ENCODE results near the gene MYL6. TPM values are rescaled to one million over a fixed set of nuclear protein-coding genes. Genes with fewer than 3 reads are reported as not detected.
"Not testable (repeated sequence)": the region's sequence is repeated elsewhere in the genome, so short reads cannot be mapped to it uniquely, and the experiment has no call there.

Gene MYL6
- total RNA-seq, 6 experiments from 2014 or later, result 409 to 644 (median 490) TPM

GRCh38 chr12:56193025-56193578, 34.9 kb downstream of the MYL6 start:
- H3K27me3 ChIP-seq, result no peaks in the 10 kb centered on the region
- DNase-seq (peak in 2 of 3 donors; percentile 46 to 82), ATAC-seq (peak; percentile 43 to 48 (median 45))
- H3K27ac ChIP-seq, result no peak overlapping the region
- TF ChIP-seq, protein P1, sequence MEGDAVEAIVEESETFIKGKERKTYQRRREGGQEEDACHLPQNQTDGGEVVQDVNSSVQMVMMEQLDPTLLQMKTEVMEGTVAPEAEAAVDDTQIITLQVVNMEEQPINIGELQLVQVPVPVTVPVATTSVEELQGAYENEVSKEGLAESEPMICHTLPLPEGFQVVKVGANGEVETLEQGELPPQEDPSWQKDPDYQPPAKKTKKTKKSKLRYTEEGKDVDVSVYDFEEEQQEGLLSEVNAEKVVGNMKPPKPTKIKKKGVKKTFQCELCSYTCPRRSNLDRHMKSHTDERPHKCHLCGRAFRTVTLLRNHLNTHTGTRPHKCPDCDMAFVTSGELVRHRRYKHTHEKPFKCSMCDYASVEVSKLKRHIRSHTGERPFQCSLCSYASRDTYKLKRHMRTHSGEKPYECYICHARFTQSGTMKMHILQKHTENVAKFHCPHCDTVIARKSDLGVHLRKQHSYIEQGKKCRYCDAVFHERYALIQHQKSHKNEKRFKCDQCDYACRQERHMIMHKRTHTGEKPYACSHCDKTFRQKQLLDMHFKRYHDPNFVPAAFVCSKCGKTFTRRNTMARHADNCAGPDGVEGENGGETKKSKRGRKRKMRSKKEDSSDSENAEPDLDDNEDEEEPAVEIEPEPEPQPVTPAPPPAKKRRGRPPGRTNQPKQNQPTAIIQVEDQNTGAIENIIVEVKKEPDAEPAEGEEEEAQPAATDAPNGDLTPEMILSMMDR (IDR thresholded peaks at IDR 0.05), result peak; percentile 83 to 89 (median 86)
- no peak for TF ChIP-seq POLR2A (IDR thresholded peaks at IDR 0.05)
- no peak overlapping the region for H3K4me3 ChIP-seq
- H3K9me3 ChIP-seq, result no peaks in the 10 kb centered on the region
- intact Hi-C loops (cut with DNase I), result no loop called here
- WGBS (ENCODE audit: insufficient coverage, low coverage, low lambda C conversion rate, missing lambda C conversion rate), result 11% methylated on average over 1 of the region's 1 CpG
- H3K4me1 ChIP-seq, result peaks cover 0 to 10% (median 3%) of the 10 kb centered on the region in 4 donors
- no peaks in the 10 kb centered on the region for H3K36me3 ChIP-seq

DNA sequence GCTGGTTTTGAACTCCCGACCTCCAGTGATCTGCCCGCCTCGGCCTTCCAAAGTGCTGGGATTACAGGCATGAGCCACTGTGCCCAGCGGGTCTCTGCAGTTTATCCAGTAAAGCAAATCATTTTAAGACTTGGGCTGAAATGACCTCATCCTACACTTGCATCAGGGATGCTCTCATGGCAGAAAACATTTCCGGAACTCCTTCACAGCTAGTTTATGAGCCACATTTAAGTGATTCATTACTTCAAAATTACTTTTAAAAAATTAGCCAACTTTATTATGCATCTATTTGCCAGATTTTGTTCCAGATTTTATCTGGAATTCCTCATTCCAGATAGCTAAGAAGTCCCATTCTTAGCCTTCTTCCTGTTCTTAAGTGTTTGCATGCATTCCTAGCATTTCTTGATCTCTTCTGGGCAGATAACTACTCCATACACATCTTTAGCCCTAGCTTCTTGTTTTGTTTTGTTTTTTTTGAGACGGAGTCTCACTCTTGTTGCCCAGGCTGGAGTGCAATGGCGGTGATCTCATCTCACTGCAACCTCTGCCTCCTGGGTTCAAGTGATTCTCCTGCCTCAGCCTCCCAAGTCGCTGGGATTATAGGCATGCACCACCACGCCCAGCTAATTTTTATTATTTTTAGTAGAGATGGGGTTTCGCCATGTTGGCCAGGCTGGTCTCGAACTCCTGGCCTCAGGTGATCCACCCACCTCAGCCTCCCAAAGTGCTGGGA, 38.8 kb downstream of the MYL6 start:
- H3K9me3 ChIP-seq; H3K4me3 ChIP-seq; intact Hi-C loops (cut with DNase I); H3K27me3 ChIP-seq; DNase-seq; H3K36me3 ChIP-seq; H3K27ac ChIP-seq; H3K4me1 ChIP-seq: not testable (repeated sequence)
- WGBS (ENCODE audit: insufficient coverage, low coverage, low lambda C conversion rate, missing lambda C conversion rate), result 67% methylated on average over 11 of the region's 11 CpGs
- ATAC-seq, result peak in 3 of 4 donors; percentile 22 to 55 (median 29)

DNA sequence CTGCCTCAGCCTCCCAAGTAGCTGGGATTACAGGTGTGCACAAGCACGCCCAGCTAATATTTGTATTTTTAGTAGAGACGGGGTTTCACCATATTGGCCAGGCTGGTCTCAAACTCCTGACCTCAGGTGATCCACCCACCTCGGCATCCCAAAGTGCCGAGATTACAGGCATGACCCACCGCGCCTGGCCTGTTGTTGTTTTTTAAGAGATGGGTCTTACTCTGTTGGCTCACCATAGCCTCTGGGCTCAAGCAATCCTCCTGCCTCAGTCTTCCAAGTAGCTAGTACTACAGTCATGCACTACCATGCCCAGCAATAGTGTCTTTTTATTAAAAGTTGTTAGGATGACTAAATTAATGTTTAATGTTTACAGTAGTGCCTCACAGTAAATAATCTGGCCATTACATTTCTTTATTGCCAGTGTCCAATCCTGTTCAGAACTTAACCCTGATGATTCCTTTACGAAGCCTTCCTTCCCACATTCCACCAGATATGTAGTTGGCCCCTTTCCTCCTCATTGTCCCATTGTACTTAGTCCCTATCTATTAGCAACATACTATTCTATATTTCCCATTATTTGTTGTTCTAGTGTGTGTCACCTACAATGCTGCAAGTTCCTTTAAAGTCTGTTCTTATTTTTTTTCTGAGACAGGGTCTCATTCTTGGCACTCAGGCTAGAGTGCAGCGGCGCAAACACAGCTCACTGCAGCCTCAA, 39.9 kb downstream of the MYL6 start:
- H3K4me3 ChIP-seq, result no peak overlapping the region
- intact Hi-C loops (cut with DNase I), result no loop called here
- H3K36me3 ChIP-seq, result no peaks in the 10 kb centered on the region
- no peak for TF ChIP-seq POLR2A (IDR thresholded peaks at IDR 0.05)
- TF ChIP-seq, protein P1 (IDR thresholded peaks at IDR 0.05), result no peak
- DNase-seq, result no peak
- no peaks in the 10 kb centered on the region for H3K9me3 ChIP-seq
- ATAC-seq, result no peak
- no peaks in the 10 kb centered on the region for H3K27me3 ChIP-seq
- H3K27ac ChIP-seq, result no peak overlapping the region
- 90% methylated on average over 3 of the region's 9 CpGs for WGBS (ENCODE audit: insufficient coverage, low coverage, low lambda C conversion rate, missing lambda C conversion rate)
- peaks cover 0 to 7% (median 0%) of the 10 kb centered on the region in 4 donors for H3K4me1 ChIP-seq

GRCh38 chr12:56198836-56199235, 40.7 kb downstream of the MYL6 start:
- no peaks in the 10 kb centered on the region for H3K36me3 ChIP-seq
- 70% methylated on average over 1 of the region's 1 CpG for WGBS (ENCODE audit: insufficient coverage, low coverage, low lambda C conversion rate, missing lambda C conversion rate)
- peaks cover 0 to 7% (median 0%) of the 10 kb centered on the region in 4 donors for H3K4me1 ChIP-seq
- intact Hi-C loops (cut with DNase I), result no loop called here
- ATAC-seq (no peak), DNase-seq (no peak)
- H3K4me3 ChIP-seq, result no peak overlapping the region
- H3K9me3 ChIP-seq, result no peaks in the 10 kb centered on the region
- H3K27ac ChIP-seq, result no peak overlapping the region
- no peak for TF ChIP-seq POLR2A (IDR thresholded peaks at IDR 0.05)
- TF ChIP-seq, protein P1 (IDR thresholded peaks at IDR 0.05), result no peak
- H3K27me3 ChIP-seq, result no peaks in the 10 kb centered on the region

DNA sequence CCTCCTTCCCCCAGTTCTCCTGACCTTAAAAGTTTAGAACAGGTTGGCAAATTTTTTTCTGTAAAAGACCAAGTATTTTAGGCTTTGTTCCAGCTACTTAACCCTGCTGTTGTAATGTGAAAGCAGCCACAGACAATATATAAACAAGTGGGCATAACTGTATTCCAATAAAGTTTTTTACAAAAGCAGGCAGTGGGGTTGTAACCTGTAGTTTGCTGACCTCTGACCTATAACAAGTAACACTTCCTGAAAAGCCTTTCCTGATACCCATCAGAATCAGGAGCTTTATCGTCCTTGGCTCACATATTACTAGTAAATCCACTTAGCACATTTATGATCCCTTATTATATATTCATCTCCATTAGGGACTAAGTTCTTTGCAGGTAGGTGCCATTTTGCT, 44.2 kb downstream of the MYL6 start:
- Histone ChIP-seq H3K36me3 (peaks cover 0 to 18% (median 10%) of the 10 kb centered on the region in 4 donors), H3K4me3 (no peak overlapping the region), H3K9me3 (no peaks in the 10 kb centered on the region), H3K4me1 (peaks cover 0 to 7% (median 0%) of the 10 kb centered on the region in 4 donors), H3K27me3 (no peaks in the 10 kb centered on the region), H3K27ac (no peak overlapping the region)
- 30% methylated on average over 1 of the region's 1 CpG for WGBS (ENCODE audit: insufficient coverage, low coverage, low lambda C conversion rate, missing lambda C conversion rate)
- intact Hi-C loops (cut with DNase I), result no loop called here
- TF ChIP-seq, protein P1 (IDR thresholded peaks at IDR 0.05), result no peak
- no peak for TF ChIP-seq POLR2A (IDR thresholded peaks at IDR 0.05)
- DNase-seq (no peak), ATAC-seq (peak in 3 of 4 donors; percentile 14 to 42 (median 29))

All from right lobe of liver (tissue), 6 donors.